ENCODE results near the gene ZNF454. TPM values are rescaled to one million over a fixed set of nuclear protein-coding genes. Genes with fewer than 3 reads are reported as not detected.

ZNF454 gene
- total RNA-seq = 1.2 TPM in 1 of 2 replicates, not detected in the other

DNA sequence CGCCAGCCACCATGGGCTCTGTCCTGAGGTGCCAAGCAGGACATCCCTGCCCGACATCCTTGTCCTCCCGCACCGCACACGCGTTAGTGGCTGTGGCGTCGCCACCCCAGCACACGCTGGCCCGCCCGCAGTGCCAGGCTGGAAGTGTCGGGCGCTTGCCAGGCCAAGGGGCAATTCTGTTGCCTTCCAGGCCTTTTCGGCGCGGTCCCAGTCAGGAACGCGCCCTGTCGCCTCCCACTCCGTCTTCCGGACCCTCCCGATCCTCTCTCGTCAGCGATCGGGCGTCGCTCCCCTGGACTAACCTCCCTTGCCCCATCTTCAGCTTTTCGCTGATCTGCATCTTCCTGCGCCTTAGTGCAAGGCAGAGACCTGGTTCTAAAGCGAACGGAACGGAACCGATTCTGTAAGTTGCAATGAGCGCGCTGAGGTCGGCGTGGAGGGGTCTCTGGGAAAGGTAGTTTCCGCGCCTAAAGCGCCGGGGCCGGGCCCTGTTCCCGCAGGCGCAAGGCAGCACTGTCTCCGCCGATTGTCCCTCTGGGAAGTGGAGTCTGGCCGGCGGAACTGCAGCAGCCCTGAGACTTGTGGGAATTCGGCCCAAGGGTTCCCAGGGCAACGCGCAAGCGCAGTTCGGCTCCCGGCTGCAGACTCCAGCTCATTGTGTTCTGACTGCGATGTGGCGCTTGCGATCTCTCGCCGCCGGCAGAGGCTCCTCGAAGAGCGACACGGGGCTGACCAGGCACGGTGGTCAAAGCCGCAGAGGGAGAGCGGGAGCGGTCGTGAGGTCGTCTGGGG is at the start of gene ZNF454:
Gene ZNF454 (plus strand): TSS at position 630 of the 792 bp plus-strand sequence. CDS start 1,594 bp downstream, outside the sequence.

DNA sequence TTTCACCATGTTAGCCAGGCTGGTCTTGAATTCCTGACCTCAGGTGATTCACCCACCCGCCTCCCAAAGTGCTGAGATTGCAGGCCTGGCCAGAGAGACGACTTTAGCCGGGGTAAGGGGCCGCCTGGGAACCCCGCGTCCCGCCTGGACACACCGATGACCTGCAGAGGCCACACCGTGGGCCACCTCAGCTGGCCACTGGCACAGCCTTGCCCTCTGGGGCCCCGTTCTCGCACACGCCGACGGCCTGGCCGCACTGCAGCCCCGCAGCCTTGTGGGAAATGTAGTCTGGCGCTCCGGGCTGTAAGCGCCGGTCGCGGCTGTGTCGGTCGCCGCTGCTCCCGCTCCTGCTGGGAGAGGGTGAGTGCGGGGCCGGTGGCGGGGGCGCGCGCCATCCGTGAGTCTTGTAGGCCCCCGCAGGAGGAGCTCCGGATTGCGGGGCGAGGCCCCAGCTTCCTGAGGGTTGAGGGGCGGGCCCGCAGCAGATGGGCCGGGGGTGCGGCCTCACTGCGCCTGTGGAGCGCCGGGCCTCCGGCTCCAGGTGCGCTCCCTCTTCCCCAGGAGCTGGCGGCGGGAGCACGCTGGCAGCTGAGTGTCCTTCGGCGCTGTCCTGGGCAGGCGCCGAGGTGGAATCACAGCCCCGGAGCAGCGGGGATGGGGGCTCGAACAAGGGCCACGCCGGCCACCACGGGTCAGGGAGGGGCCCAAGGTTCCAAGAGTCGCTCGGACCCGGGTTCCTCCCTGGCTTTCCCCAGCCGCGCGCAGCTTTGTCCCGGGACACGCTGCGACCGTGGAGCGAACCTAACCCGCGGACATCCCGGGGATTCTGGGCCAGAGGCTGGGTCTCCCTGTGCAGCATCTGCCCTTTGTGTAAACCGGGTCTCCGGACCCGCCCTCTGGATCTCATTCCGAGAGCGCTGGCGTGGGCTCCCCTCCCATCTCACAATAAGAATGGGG is 45.1 kb upstream of the ZNF454 start, which contains the start of gene ZFP2:
Gene ZFP2 (plus strand): TSS at position 299 of the 957 bp plus-strand sequence. CDS start 35,401 bp downstream, outside the sequence.

DNA sequence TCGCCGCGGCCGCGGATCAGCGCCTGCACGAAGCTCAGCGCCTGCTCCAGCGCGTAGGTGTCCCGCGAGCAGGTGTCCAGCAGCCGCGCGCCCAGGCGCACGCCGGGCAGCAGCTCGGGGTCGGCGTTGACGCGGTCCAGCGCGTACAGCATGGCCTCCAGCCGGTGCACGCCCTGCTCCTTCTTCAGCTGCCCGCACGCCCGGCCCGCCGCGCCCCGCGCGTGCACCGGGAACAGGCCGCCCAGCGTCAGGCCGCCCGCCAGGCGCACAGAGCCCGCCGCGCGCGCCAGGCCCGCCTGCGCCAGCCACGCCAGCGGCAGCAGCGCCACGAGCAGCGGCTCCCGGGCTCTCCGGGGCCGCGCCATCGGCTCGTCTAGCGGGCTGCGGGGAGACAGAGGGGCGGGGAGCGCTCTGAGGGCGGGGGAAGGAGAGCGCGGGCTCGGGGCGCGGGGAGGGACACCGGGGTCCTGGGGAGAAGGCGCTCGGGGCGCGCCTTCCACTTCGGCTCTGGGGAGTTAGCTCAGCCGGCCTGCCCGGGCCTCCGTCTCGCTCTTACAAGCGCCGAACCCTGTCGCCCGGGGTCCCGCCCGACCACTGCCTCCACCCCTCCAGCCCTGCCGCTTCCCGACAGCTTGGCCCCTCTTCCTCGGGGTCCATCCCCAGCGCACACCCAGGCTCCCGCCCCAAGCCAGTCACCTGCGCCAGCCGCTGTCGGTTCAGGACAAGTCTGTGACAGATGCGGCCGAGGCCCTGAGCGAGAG is 53.8 kb downstream of the ZNF454 start, which contains the start of gene GRM6:
Gene GRM6 (minus strand): TSS at position 741 of the 761 bp plus-strand sequence. CDS start 376 bp downstream, at position 365.

Other genes with a start within 250 kb of the ZNF454 start
- gene ZNF354A, start 210.5 kb upstream of the ZNF454 start, total RNA-seq = 4.3 and 9.4 TPM in 2 replicates
- gene ZNF354B, start 81.2 kb upstream of the ZNF454 start, total RNA-seq = 6.1 and 12.0 TPM in 2 replicates
- 0.18 and 0.66 TPM in 2 replicates for gene ZFP2, start 45.3 kb upstream of the ZNF454 start, total RNA-seq
- gene GRM6, start 54.1 kb downstream of the ZNF454 start, total RNA-seq = not detected in 2 replicates
- gene ZNF879, start 82.6 kb downstream of the ZNF454 start, total RNA-seq = 2.8 and 5.6 TPM in 2 replicates
- gene ZNF354C, start 119.2 kb downstream of the ZNF454 start, total RNA-seq = 4.0 and 7.6 TPM in 2 replicates